ENCODE measurements around the gene ATRNL1.
"Not testable (repeated sequence)": the region's sequence is repeated elsewhere in the genome, so short reads cannot be mapped to it uniquely, and the experiment has no call there.

Gene ATRNL1

DNA sequence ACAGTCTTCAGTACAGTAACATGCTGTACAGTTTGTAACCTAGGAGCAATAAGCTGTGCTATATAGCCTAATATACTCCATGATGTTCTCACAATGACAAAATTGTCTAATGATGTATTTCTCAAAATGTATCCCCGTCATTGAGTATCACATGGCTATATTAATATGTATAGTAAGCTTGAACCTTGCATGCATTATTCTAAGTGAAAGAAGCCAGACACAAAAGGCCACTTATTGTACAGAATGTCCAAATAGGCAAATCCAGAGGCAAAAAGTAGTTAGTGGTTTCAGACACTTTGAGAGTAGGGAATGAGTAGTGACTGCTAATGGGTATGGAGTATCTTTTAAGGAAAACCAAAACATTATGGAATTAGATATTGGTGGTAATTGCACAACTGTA lies 545.1 kb downstream of the ATRNL1 start:
- no peak for DNase-seq

- no peak for DNase-seq
Observed at GRCh38 chr10:115649217-115649616, 556.1 kb downstream of the ATRNL1 start.

- DNase-seq = no peak
Observed at GRCh38 chr10:115653473-115653872, 560.3 kb downstream of the ATRNL1 start.

DNA sequence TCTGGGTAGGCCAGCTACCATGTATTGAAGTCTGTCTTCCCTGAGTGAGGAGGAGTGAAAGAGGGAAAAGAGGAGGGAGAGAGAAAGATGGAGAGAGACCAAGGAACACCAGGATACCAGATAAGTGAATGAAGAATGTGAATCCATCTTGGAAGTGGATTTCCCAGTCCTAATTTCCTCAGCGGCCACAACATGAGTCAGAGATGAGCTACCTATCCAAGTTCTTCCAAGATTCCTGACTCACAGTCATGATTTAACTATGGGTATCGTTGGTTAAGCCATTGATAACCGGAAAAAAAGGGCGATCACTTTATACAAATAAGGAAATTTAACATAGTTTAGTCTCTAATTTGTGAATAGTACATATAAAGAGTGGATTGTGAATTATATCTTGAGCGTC lies 561.8 kb downstream of the ATRNL1 start:
- DNase-seq = no peak

DNA sequence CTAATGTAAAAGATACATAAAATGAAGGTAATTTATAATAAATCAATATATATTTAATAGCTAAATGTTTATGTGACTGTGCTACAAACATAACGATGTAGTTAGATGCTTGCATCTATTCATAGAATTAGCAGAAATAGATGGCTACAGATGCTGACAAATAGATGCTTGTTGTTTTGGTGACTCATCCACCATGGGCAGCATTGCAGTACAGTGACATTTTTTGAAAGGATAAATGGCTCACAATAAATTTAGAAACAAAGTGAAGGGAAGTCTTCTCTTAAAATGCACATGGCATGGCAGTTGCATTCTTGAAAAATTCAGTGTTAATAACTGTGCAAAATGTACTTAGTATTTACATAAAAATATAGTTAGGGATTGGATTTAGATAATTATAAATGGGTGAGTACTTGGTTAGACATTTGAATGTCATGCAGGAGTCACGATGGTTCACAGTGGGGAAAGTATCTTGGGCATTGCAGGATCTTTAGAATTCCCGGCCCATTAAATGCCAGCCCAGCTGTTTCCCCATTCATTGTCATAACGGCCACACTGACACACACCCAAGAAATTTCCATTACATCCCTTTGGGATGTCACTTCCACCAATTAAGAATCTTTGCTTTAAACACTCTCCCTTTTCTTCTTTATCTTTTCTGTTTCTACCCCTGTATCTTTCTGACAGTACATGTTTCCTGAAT lies 564.1 kb downstream of the ATRNL1 start:
- DNase-seq = no peak

DNA sequence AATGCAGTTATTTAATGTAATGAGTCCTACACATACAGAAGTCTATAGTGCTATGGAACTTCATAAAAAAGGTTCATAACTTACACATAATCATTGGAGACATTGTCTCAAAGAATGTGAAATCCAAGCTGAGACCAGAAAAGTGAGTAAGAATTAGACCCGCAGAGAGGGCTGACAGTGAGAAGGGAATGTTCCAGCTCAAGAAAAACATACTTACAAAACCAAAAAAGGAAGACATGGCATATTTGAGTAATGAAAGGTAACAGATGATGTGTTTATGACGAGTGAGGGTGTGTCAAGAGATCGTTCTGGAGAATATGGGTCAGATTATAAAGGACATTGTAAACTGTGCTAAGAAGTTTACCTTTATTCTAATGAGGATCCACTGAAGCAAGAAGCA lies 566.5 kb downstream of the ATRNL1 start:
- DNase-seq = no peak

DNA sequence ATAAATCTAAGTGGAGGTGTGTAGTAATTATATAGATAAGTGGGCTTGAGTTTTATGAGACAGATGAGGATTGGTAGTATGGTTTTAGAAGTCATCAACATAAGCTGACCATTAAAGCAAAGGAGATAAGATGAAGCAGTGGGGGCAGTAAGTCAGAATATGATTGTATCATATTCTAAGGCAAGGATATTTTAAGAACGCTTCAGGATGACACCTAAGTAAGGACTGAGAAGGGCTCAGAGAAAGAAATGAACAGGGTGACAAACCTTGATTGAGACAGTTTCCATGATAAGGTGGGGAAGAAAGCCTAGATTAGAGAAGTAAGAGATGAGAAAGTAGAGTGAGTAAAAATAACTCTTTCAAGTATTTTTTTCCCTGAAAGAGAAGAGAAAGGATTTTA lies 567.2 kb downstream of the ATRNL1 start:
- DNase-seq = no peak

GRCh38 chr10:115662422-115662821 lies 569.3 kb downstream of the ATRNL1 start:
- no peak for DNase-seq

DNA sequence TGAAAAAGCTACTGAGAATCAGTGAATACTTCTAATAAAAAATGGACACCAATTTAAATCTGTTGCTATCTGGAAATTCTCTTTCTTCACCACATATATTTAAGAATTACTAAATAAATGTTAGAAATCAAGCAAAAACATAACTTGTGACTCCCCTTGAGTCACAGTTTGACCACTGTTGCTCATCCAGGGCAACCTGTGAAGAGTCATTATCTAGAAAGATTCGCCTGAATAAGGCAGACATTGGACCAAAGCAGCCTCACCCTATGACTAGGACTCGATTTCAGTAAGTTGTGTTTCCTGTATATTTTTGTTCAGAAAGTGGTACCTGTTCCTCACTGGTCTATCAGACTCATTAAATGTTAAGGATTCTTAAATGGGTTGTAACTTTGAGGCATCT lies 572.4 kb downstream of the ATRNL1 start:
- DNase-seq = no peak

DNA sequence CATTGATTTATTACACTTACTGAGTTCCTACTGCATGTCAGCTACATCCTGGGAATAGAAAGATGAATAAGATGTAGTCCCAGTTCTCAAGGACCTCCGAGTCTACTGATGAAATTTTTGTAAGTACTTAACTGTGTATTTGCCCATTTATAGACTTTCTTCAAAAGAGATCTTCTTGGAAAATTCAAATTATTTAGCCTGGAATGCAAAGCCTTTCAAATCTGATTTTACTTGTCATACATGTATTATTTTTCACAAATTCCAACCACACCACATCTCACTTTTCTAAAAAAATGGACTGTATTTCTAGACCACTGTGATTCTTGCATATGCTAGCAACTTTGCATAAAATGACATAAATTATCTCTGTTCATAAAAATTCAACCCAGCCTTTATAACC lies 581.3 kb downstream of the ATRNL1 start:
- no peak for DNase-seq

DNA sequence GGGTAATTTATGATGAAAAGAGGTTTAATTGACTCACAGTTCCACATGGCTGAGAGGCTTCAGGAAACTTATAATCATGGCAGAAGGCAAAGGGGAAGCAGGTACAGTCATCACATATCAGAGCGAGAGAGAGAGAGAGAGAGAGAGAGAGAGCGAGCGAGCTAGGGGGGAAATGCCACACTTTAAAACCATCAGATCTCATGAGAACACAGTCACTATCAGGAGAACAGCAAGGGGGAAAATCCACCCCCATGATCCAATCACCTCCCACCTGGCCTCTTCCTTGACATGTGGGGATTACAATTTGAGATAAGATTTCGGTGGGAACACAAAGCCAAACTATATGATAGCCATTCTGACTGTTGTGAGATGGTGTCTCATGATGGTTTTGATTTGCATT lies 603.6 kb downstream of the ATRNL1 start:
- DNase-seq = no peak

GRCh38 chr10:115706026-115706425 lies 612.9 kb downstream of the ATRNL1 start:
- DNase-seq = no peak

- DNase-seq = no peak
Observed at GRCh38 chr10:115706488-115707076, 613.4 kb downstream of the ATRNL1 start.

DNA sequence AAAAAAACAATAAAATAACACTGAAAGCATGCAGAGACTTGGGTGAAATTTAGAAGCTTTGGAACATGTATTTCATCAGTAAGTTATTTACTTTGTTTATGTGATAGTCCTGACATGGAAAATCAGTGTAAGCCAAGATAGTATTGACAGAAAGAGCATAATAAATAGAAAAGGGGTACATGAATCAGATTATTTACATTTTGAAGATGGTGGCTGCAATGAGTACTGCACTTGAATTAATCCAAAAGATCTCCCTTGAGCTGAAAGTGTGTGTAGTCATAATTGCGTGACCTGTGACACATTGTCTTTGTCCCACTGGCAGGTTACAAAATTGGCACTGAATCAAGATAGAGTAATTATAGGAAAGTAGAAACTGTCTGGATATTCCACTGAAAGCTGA lies 617.0 kb downstream of the ATRNL1 start:
- DNase-seq = no peak

DNA sequence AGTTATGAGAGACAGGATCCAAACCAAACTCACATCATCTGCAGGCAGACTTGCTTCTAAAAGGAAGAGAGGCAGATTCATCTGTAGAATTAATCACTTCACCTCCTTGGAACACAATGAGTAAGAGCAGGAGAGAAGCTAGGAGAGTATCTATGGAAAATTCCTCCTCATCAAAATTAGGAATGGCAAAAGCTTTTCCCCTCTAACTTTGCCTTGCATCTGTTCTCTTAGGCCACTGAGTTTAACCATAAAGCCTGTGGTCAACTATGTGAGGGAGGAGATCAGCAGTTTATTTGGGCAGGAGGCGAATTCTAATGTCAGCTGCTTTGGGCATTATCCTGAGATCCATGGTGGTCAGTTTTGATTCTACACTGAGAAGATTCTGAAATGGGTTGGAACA lies 618.1 kb downstream of the ATRNL1 start:
- no peak for DNase-seq

DNA sequence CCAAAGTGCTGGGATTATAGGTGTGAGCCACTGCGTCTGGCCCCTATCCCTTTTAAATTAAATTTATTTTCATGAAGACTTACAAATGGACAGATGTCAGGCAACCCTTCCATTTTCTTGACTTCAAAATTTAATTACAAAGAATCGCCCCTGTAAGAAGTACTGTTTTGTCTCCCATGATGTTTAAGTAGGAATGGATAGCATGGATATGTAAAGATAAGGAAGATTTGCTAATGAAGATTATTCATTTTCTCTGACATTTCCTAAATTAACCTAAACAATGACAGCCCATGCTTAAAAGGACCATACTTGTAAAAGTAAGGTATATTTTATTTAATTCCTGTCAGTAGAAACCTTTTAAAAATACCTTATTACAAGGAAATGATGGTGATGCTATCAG lies 627.0 kb downstream of the ATRNL1 start:
- no peak for DNase-seq

- DNase-seq = no peak
Observed at GRCh38 chr10:115727129-115727528, 634.0 kb downstream of the ATRNL1 start.

DNA sequence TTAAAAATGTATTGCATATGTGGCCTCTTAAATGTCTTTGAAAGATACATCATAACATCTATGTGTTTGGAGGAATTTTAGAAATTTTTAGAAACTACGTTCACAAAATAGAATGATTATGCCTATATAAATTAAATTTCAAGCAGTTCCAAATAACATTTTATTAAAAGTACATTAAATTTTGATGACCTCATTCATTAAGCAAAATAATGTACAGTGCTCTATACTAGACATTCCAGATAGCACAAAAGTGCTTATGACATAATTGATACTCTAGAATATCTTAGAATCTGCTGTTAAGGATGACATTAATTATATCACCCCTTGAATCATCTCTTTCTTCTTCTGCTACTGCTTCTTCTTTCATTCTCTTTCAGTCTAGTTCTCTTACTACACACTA lies 650.9 kb downstream of the ATRNL1 start:
- no peak for DNase-seq

- DNase-seq = no peak
Observed at GRCh38 chr10:115745943-115746342, 652.8 kb downstream of the ATRNL1 start.

GRCh38 chr10:115747811-115748210 lies 654.6 kb downstream of the ATRNL1 start:
- no peak for DNase-seq

GRCh38 chr10:115758488-115758887 lies 665.3 kb downstream of the ATRNL1 start:
- DNase-seq = not testable (repeated sequence)

- no peak for DNase-seq
Observed at GRCh38 chr10:115760131-115760530, 667.0 kb downstream of the ATRNL1 start.

DNA sequence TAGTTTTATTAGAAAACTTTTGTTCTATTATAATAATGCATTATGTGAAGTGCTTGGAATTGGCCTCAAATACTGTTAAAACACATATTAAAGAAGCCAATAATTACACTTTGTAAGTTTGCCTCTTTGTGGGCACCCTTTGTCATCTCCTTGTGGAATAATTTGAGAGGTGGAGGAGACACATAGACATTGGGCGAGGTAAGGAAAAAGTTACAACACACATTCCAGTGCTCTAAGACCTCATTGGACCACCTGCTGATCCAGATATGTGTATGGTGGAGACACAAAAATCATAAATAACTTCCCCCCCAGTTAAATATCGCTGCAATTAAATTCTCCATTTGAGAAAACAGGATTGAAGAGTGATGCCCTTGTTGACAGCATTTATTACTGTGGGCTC lies 668.0 kb downstream of the ATRNL1 start:
- no peak for DNase-seq

DNA sequence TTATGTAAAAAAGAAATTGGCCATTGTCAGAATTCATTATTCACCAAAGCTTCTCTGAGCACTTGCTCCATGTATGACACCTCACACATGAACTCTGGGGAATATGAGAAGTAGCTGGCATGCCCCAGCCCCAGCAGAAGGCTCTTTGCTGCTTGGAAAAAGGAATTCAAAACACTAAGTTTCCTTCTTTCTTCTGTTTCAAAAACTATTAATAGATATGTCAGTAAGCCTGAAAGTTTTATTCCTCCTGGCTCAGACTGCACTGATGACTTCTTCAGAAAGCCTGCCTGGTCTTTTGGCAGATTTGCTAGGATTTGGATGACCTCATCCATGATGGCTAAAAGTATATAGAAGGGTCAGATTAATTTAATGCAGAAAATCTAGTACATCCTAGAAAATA lies 668.9 kb downstream of the ATRNL1 start:
- DNase-seq = no peak

DNA sequence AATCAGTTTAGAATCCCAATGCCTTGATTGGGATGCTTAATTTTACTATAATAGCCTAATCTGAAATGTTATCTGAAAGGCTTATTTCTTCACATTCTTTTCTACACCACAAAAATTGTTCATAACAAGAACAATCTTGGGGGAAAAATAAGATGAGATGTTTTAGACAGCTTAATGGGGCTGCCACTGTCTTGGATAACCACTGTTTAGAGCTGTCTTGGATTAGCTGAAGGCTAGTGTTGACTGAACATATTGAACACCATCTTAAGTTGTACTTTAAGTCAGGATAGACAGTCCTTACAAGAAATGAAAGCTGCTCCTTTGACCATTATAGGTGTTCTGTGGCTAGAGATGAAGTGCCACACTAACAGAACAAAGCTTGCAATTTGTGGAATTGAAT lies 678.6 kb downstream of the ATRNL1 start:
- no peak for DNase-seq
